GM23338 (cell line): ENCODE results near the gene TNNC1. TPM values are rescaled to one million over a fixed set of nuclear protein-coding genes. Genes with fewer than 3 reads are reported as not detected.

ENCODE experiments used
- ATAC-seq: fragments of 200-7000 bp; cut with Tn5 transposase; 3 replicates; pipeline ENCODE4 v1.9.1; 2020
- DNase-seq: peaks from one replicate; pipeline ENCODE4 v3.0.0-alpha.2; 2015; ENCODE audit warnings: low spot score
- H2AFZ ChIP-seq: fragments of 200-600 bp; sonication (generic); 2 replicates; pipeline ENCODE4 v1.8.0; 2016; ENCODE audit warnings: antibody characterized with exemption, mild to moderate bottlenecking, moderate library complexity
- H3F3A ChIP-seq: fragments of 200-600 bp; sonication (generic); replicated peaks from 2 replicates; pipeline ENCODE4 v1.8.0; 2017; ENCODE audit warnings: antibody characterized with exemption, mixed run types, low read depth
- H3K27ac ChIP-seq: fragments of 200-600 bp; sonication (generic); 2 replicates; pipeline ENCODE4 v1.6.1; 2016; ENCODE audit warnings: low read depth
- H3K27me3 ChIP-seq: fragments of 200-600 bp; sonication (generic); 2 replicates; pipeline ENCODE4 v1.8.0; 2016; ENCODE audit warnings: mild to moderate bottlenecking, mixed run types, moderate library complexity; ENCODE audit not compliant: insufficient read depth
- H3K36me3 ChIP-seq: fragments of 200-600 bp; sonication (generic); 2 replicates; pipeline ENCODE4 v1.8.0; 2016; ENCODE audit warnings: mild to moderate bottlenecking; ENCODE audit not compliant: insufficient read depth
- H3K4me1 ChIP-seq: fragments of 200-600 bp; sonication (generic); 2 replicates; pipeline ENCODE4 v1.8.0; 2016; ENCODE audit warnings: mild to moderate bottlenecking, moderate library complexity; ENCODE audit not compliant: insufficient read depth
- H3K4me2 ChIP-seq: fragments of 200-600 bp; sonication (generic); 2 replicates; pipeline ENCODE4 v1.7.1; 2017; ENCODE audit warnings: mixed run types
- H3K4me3 ChIP-seq: fragments of 200-600 bp; sonication (generic); 2 replicates; pipeline ENCODE4 v1.6.1; 2016; ENCODE audit warnings: mixed run types
- H3K79me2 ChIP-seq: fragments of 200-600 bp; sonication (generic); replicated peaks from 2 replicates; pipeline ENCODE4 v1.8.0; 2017; ENCODE audit warnings: mild to moderate bottlenecking; ENCODE audit not compliant: insufficient read depth
- H3K9me2 ChIP-seq: fragments of 200-600 bp; sonication (generic); 2 replicates; pipeline ENCODE4 v1.8.0; 2017; ENCODE audit not compliant: insufficient read depth
- H4K20me1 ChIP-seq: fragments of 200-600 bp; sonication (generic); replicated peaks from 2 replicates; pipeline ENCODE4 v1.8.0; 2017; ENCODE audit warnings: mild to moderate bottlenecking; ENCODE audit not compliant: insufficient read depth
- H3K27ac Mint-ChIP-seq: 2 replicates; pipeline ENCODE4 v1.8.0; 2020; ENCODE audit warnings: inconsistent platforms, mild to moderate bottlenecking, moderate library complexity, mixed read lengths
- H3K27me3 Mint-ChIP-seq: 3 replicates; pipeline ENCODE4 v1.8.0; 2022; ENCODE audit warnings: low read depth, mild to moderate bottlenecking, moderate library complexity, mixed read lengths, inconsistent platforms; ENCODE audit not compliant: insufficient read depth, poor library complexity
- H3K36me3 Mint-ChIP-seq: 3 replicates; pipeline ENCODE4 v1.8.0; 2021; ENCODE audit warnings: low read depth, mild to moderate bottlenecking, inconsistent platforms, moderate library complexity, mixed read lengths
- H3K4me1 Mint-ChIP-seq: 3 replicates; pipeline ENCODE4 v1.8.0; 2020; ENCODE audit warnings: mild to moderate bottlenecking, inconsistent platforms, mixed read lengths
- H3K4me3 Mint-ChIP-seq: 3 replicates; pipeline ENCODE4 v1.8.0; 2021; ENCODE audit warnings: moderate library complexity, mild to moderate bottlenecking, inconsistent platforms, mixed read lengths
- H3K9me3 Mint-ChIP-seq: 3 replicates; pipeline ENCODE4 v1.8.0; 2020; ENCODE audit warnings: moderate library complexity, mild to moderate bottlenecking, inconsistent platforms, mixed read lengths
- CREB1 ChIP-seq: fragments of 250-450 bp; sonication (Bioruptor Pico); IDR thresholded peaks from 2 replicates; pipeline ENCODE4 v1.5.0; 2020; ENCODE audit warnings: low read depth, mild to moderate bottlenecking, moderate library complexity
- EZH2 ChIP-seq: fragments of 200-600 bp; sonication (generic); IDR thresholded peaks from one replicate; pipeline ENCODE4 v1.8.0; 2017; ENCODE audit warnings: antibody characterized with exemption, mild to moderate bottlenecking, low read depth; ENCODE audit not compliant: unreplicated experiment
- EZH2phosphoT487 ChIP-seq: fragments of 200-600 bp; sonication (generic); IDR thresholded peaks from one replicate; pipeline ENCODE4 v1.8.1; 2018; ENCODE audit warnings: antibody characterized with exemption; ENCODE audit not compliant: unreplicated experiment
- JUNB ChIP-seq: IDR thresholded peaks from one replicate; pipeline ENCODE4 v1.6.1; 2016; ENCODE audit warnings: antibody characterized with exemption; ENCODE audit not compliant: unreplicated experiment
- NANOG ChIP-seq: IDR thresholded peaks from 2 replicates; pipeline ENCODE4 v1.6.1; 2016; ENCODE audit warnings: antibody characterized with exemption, borderline replicate concordance
- POLR2AphosphoS5 ChIP-seq: IDR thresholded peaks from 2 replicates; pipeline ENCODE4 v1.6.1; 2016; ENCODE audit warnings: antibody characterized with exemption, low read depth
- STAT1 ChIP-seq: IDR thresholded peaks from one replicate; pipeline ENCODE4 v1.6.1; 2016; ENCODE audit warnings: antibody characterized with exemption; ENCODE audit not compliant: unreplicated experiment
- ZNF114 ChIP-seq: fragments of 250-450 bp; sonication (Bioruptor Pico); IDR thresholded peaks from 2 replicates; pipeline ENCODE4 v1.5.0; 2020; ENCODE audit warnings: mild to moderate bottlenecking, moderate library complexity
- ZNF331 ChIP-seq: fragments of 250-450 bp; sonication (Bioruptor Pico); IDR thresholded peaks from 2 replicates; pipeline ENCODE4 v1.5.0; 2020; ENCODE audit warnings: low read depth, mild to moderate bottlenecking, moderate library complexity
- polyA plus RNA-seq: library from polyadenylated mRNA; unstranded; fragments of >200 nt; fragmentation: Nextera tagmentation; extraction: Ambion mirVana; gene quantifications from 2 replicates; pipeline ENCODE4 v1.2.1, GENCODE V29; 2016
- total RNA-seq: library from RNA; depleted of rRNA; stranded (reverse); fragments of >200 nt; shearing (Covaris generic); gene quantifications from 2 replicates; pipeline ENCODE4 v1.2.3, GENCODE V29; 2014
- TF ChIP-seq, protein P1 (sequence below), 2 experiments: fragments of 200-600 bp in 1 of 2; sonication (generic) in 1 of 2; conservative IDR thresholded peaks; 2 replicates each; pipeline versions ENCODE4 v1.5.1 to v1.6.1; 2016 to 2017; ENCODE audit warnings: antibody characterized with exemption in 2 of 2, low read depth in 2 of 2, mild to moderate bottlenecking in 2 of 2, moderate library complexity in 1 of 2
- TF ChIP-seq, protein P2 (sequence below): IDR thresholded peaks from 2 replicates; pipeline ENCODE4 v1.6.1; 2016; ENCODE audit warnings: antibody characterized with exemption
- TF ChIP-seq, protein P3 (sequence below): fragments of 250-450 bp; sonication (Bioruptor Pico); IDR thresholded peaks from 2 replicates; pipeline ENCODE4 v1.5.0; 2020; ENCODE audit warnings: mild to moderate bottlenecking, moderate library complexity
- TF ChIP-seq, protein P4 (sequence below): IDR thresholded peaks from one replicate; pipeline ENCODE4 v1.6.1; 2018; ENCODE audit warnings: antibody characterized with exemption; ENCODE audit not compliant: unreplicated experiment

Gene TNNC1
- total and polyA plus RNA-seq, 2 experiments from 2014 or later, result 6.5 to 6.9 TPM

DNA sequence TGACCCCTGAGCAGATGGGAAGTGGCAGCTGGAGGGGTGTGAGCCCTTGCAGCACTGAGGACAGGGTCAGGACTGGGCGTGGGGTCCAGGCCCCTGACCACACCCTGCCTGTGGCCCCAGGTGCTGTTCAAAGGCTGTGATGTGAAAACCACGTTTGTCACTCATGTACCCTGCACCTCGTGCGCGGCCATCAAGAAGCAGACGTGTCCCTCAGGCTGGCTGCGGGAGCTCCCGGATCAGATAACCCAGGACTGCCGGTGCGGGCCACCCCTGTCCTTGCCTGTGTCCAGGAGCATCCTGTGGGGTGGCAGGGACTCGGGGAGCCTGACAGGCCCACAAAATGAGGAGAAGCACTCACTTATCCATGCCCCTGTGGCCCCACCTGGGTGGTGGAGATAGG, 47.2 kb upstream of the TNNC1 start:
- TF ChIP-seq, protein P1, sequence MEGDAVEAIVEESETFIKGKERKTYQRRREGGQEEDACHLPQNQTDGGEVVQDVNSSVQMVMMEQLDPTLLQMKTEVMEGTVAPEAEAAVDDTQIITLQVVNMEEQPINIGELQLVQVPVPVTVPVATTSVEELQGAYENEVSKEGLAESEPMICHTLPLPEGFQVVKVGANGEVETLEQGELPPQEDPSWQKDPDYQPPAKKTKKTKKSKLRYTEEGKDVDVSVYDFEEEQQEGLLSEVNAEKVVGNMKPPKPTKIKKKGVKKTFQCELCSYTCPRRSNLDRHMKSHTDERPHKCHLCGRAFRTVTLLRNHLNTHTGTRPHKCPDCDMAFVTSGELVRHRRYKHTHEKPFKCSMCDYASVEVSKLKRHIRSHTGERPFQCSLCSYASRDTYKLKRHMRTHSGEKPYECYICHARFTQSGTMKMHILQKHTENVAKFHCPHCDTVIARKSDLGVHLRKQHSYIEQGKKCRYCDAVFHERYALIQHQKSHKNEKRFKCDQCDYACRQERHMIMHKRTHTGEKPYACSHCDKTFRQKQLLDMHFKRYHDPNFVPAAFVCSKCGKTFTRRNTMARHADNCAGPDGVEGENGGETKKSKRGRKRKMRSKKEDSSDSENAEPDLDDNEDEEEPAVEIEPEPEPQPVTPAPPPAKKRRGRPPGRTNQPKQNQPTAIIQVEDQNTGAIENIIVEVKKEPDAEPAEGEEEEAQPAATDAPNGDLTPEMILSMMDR (conservative IDR thresholded peaks at IDR 0.05; ENCODE audit: low read depth in 2 of 2), result no peak
- TF ChIP-seq EZH2 (no peak), ZNF331 (no peak), POLR2AphosphoS5 (no peak), STAT1 (no peak), NANOG (no peak), EZH2phosphoT487 (no peak), CREB1 (CRISPR knock-in tag) (no peak), ZNF114 (CRISPR knock-in tag) (no peak), JUNB (no peak)
- TF ChIP-seq, protein P2, sequence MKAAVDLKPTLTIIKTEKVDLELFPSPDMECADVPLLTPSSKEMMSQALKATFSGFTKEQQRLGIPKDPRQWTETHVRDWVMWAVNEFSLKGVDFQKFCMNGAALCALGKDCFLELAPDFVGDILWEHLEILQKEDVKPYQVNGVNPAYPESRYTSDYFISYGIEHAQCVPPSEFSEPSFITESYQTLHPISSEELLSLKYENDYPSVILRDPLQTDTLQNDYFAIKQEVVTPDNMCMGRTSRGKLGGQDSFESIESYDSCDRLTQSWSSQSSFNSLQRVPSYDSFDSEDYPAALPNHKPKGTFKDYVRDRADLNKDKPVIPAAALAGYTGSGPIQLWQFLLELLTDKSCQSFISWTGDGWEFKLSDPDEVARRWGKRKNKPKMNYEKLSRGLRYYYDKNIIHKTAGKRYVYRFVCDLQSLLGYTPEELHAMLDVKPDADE, result no peak
- TF ChIP-seq, protein P3, sequence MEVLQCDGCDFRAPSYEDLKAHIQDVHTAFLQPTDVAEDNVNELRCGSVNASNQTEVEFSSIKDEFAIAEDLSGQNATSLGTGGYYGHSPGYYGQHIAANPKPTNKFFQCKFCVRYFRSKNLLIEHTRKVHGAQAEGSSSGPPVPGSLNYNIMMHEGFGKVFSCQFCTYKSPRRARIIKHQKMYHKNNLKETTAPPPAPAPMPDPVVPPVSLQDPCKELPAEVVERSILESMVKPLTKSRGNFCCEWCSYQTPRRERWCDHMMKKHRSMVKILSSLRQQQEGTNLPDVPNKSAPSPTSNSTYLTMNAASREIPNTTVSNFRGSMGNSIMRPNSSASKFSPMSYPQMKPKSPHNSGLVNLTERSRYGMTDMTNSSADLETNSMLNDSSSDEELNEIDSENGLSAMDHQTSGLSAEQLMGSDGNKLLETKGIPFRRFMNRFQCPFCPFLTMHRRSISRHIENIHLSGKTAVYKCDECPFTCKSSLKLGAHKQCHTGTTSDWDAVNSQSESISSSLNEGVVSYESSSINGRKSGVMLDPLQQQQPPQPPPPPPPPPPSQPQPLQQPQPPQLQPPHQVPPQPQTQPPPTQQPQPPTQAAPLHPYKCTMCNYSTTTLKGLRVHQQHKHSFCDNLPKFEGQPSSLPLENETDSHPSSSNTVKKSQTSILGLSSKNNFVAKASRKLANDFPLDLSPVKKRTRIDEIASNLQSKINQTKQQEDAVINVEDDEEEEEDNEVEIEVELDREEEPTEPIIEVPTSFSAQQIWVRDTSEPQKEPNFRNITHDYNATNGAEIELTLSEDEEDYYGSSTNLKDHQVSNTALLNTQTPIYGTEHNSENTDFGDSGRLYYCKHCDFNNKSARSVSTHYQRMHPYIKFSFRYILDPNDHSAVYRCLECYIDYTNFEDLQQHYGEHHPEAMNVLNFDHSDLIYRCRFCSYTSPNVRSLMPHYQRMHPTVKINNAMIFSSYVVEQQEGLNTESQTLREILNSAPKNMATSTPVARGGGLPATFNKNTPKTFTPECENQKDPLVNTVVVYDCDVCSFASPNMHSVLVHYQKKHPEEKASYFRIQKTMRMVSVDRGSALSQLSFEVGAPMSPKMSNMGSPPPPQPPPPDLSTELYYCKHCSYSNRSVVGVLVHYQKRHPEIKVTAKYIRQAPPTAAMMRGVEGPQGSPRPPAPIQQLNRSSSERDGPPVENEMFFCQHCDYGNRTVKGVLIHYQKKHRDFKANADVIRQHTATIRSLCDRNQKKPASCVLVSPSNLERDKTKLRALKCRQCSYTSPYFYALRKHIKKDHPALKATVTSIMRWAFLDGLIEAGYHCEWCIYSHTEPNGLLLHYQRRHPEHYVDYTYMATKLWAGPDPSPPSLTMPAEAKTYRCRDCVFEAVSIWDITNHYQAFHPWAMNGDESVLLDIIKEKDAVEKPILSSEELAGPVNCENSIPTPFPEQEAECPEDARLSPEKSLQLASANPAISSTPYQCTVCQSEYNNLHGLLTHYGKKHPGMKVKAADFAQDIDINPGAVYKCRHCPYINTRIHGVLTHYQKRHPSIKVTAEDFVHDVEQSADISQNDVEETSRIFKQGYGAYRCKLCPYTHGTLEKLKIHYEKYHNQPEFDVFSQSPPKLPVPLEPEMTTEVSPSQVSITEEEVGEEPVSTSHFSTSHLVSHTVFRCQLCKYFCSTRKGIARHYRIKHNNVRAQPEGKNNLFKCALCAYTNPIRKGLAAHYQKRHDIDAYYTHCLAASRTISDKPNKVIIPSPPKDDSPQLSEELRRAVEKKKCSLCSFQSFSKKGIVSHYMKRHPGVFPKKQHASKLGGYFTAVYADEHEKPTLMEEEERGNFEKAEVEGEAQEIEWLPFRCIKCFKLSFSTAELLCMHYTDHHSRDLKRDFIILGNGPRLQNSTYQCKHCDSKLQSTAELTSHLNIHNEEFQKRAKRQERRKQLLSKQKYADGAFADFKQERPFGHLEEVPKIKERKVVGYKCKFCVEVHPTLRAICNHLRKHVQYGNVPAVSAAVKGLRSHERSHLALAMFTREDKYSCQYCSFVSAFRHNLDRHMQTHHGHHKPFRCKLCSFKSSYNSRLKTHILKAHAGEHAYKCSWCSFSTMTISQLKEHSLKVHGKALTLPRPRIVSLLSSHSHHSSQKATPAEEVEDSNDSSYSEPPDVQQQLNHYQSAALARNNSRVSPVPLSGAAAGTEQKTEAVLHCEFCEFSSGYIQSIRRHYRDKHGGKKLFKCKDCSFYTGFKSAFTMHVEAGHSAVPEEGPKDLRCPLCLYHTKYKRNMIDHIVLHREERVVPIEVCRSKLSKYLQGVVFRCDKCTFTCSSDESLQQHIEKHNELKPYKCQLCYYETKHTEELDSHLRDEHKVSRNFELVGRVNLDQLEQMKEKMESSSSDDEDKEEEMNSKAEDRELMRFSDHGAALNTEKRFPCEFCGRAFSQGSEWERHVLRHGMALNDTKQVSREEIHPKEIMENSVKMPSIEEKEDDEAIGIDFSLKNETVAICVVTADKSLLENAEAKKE (CRISPR knock-in tag), result no peak
- TF ChIP-seq, protein P4, sequence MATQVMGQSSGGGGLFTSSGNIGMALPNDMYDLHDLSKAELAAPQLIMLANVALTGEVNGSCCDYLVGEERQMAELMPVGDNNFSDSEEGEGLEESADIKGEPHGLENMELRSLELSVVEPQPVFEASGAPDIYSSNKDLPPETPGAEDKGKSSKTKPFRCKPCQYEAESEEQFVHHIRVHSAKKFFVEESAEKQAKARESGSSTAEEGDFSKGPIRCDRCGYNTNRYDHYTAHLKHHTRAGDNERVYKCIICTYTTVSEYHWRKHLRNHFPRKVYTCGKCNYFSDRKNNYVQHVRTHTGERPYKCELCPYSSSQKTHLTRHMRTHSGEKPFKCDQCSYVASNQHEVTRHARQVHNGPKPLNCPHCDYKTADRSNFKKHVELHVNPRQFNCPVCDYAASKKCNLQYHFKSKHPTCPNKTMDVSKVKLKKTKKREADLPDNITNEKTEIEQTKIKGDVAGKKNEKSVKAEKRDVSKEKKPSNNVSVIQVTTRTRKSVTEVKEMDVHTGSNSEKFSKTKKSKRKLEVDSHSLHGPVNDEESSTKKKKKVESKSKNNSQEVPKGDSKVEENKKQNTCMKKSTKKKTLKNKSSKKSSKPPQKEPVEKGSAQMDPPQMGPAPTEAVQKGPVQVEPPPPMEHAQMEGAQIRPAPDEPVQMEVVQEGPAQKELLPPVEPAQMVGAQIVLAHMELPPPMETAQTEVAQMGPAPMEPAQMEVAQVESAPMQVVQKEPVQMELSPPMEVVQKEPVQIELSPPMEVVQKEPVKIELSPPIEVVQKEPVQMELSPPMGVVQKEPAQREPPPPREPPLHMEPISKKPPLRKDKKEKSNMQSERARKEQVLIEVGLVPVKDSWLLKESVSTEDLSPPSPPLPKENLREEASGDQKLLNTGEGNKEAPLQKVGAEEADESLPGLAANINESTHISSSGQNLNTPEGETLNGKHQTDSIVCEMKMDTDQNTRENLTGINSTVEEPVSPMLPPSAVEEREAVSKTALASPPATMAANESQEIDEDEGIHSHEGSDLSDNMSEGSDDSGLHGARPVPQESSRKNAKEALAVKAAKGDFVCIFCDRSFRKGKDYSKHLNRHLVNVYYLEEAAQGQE, result no peak

More for the DNA sequence above, 47.2 kb upstream of the TNNC1 start:
- no peak overlapping the region for H3K4me3 ChIP-seq
- H3K27ac ChIP-seq, result no peak overlapping the region
- no peaks in the 10 kb centered on the region for H3K36me3 Mint-ChIP-seq
- peaks cover 6% of the 10 kb centered on the region; the same call in 1 of the 3 replicates for H3K4me1 Mint-ChIP-seq
- H3K27ac Mint-ChIP-seq, result no peak overlapping the region
- no peaks in the 10 kb centered on the region for H3K79me2 ChIP-seq
- peaks cover 1% of the 10 kb centered on the region for H3K27me3 Mint-ChIP-seq
- H3F3A ChIP-seq, result no peaks in the 10 kb centered on the region
- no peak overlapping the region for H2AFZ ChIP-seq
- DNase-seq, result no peak
- H3K4me2 ChIP-seq, result no peak overlapping the region
- no peaks in the 10 kb centered on the region for H4K20me1 ChIP-seq
- no peaks in the 10 kb centered on the region for H3K9me2 ChIP-seq
- no peaks in the 10 kb centered on the region for H3K4me1 ChIP-seq
- no peaks in the 10 kb centered on the region for H3K36me3 ChIP-seq
- ATAC-seq, result no peak
- H3K27me3 ChIP-seq, result no peaks in the 10 kb centered on the region
- H3K4me3 Mint-ChIP-seq, result no peak overlapping the region
- no peaks in the 10 kb centered on the region for H3K9me3 Mint-ChIP-seq
